GM19438 (cell line): ENCODE measurements around the gene LIFR.
"Not testable (repeated sequence)": the region's sequence is repeated elsewhere in the genome, so short reads cannot be mapped to it uniquely, and the experiment has no call there.

Experiments used
- ATAC-seq: cut with Tn5 transposase; IDR thresholded peaks from one replicate; pipeline ENCODE4 v1.9.1; 2021; ENCODE audit warnings: low read depth; ENCODE audit not compliant: unreplicated experiment

LIFR gene

GRCh38 chr5:38528162-38528703 lies 28.2 kb downstream of the LIFR start:
- ATAC-seq: no peak

GRCh38 chr5:38527475-38527874 lies 29.0 kb downstream of the LIFR start:
- no peak for ATAC-seq

GRCh38 chr5:38524022-38524421 lies 32.4 kb downstream of the LIFR start:
- ATAC-seq: no peak

GRCh38 chr5:38519476-38519875 lies 37.0 kb downstream of the LIFR start:
- ATAC-seq: no peak

- no peak for ATAC-seq
These were observed 38.1 kb downstream of the LIFR start for GRCh38 chr5:38518341-38518740.

GRCh38 chr5:38516649-38517048 lies 39.8 kb downstream of the LIFR start:
- not testable (repeated sequence) for ATAC-seq

GRCh38 chr5:38515646-38516045 lies 40.8 kb downstream of the LIFR start:
- ATAC-seq: no peak

- no peak for ATAC-seq
These were observed 41.4 kb downstream of the LIFR start for GRCh38 chr5:38515092-38515491.

GRCh38 chr5:38509185-38509584 lies 47.3 kb downstream of the LIFR start:
- ATAC-seq: no peak

GRCh38 chr5:38506302-38506701 lies 50.1 kb downstream of the LIFR start:
- ATAC-seq: no peak

- ATAC-seq: no peak
These were observed 55.7 kb downstream of the LIFR start for GRCh38 chr5:38500573-38501260.

GRCh38 chr5:38497946-38498345 lies 58.5 kb downstream of the LIFR start:
- no peak for ATAC-seq

GRCh38 chr5:38494763-38495162 lies 61.7 kb downstream of the LIFR start:
- no peak for ATAC-seq

- ATAC-seq: no peak
These were observed 62.3 kb downstream of the LIFR start for GRCh38 chr5:38494175-38494574.

GRCh38 chr5:38483805-38484398 lies 72.5 kb downstream of the LIFR start:
- ATAC-seq: no peak

- no peak for ATAC-seq
These were observed 77.0 kb downstream of the LIFR start for GRCh38 chr5:38479315-38479904.

GRCh38 chr5:38478878-38479277 lies 77.6 kb downstream of the LIFR start:
- no peak for ATAC-seq

- no peak for ATAC-seq
These were observed 78.3 kb downstream of the LIFR start for GRCh38 chr5:38478166-38478565.

- ATAC-seq: no peak
These were observed 83.4 kb downstream of the LIFR start for GRCh38 chr5:38473008-38473407.

- no peak for ATAC-seq
These were observed 83.9 kb downstream of the LIFR start for GRCh38 chr5:38472541-38472940.

GRCh38 chr5:38471709-38472108 lies 84.7 kb downstream of the LIFR start:
- ATAC-seq: no peak
